Muscle of back (tissue), 11 donors: ENCODE results near the gene AKAP6. TPM values are rescaled to one million over a fixed set of nuclear protein-coding genes. Genes with fewer than 3 reads are reported as not detected.
"Not testable (repeated sequence)": the region's sequence is repeated elsewhere in the genome, so short reads cannot be mapped to it uniquely, and the experiment has no call there.

Source experiments
- DNase-seq, 3 donors: peaks; one replicate each; pipeline versions ENCODE4 v3.0.0 to v3.0.0-alpha.2; 2013
- polyA plus RNA-seq, 10 donors: library from polyadenylated mRNA; unstranded; fragments of 120-200 nt; gene quantifications; one replicate each; pipeline ENCODE4 v1.2.1, GENCODE V29; 2013; ENCODE audit not compliant: insufficient read length in 10 of 10

Gene AKAP6
- polyA plus RNA-seq, 10 donors: 34.4 to 90.4 (median 55.4) TPM

DNA sequence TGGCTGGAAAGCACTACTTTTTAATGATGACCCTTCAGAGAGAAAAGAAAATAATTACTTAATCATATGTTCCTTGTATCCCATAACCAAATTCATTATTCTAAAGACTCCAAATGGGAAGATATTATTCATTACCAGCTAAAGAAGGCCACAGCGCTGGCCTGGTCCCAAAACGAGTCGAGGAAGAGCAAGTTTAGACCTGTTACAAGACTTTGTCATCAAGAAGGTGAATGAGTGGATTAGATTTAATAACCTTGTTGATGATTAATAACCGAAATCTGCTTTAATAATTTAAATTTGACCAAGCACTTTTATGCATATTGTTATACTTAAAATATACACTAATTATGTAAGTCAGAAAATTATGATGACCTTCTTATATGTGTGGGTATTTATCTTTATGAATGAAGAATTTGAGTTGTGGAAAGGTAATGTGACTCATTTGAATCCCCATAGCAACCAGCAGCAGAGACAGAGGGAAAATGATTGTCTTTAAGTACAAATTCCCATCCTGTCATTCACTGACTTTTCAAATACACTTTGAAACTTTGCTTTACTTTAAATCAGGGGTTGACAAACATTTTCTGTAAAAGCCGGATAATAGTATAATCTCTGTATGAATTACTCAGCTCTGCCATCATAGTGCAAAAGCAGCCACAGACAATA lies 409.2 kb downstream of the AKAP6 start:
- no peak for DNase-seq

DNA sequence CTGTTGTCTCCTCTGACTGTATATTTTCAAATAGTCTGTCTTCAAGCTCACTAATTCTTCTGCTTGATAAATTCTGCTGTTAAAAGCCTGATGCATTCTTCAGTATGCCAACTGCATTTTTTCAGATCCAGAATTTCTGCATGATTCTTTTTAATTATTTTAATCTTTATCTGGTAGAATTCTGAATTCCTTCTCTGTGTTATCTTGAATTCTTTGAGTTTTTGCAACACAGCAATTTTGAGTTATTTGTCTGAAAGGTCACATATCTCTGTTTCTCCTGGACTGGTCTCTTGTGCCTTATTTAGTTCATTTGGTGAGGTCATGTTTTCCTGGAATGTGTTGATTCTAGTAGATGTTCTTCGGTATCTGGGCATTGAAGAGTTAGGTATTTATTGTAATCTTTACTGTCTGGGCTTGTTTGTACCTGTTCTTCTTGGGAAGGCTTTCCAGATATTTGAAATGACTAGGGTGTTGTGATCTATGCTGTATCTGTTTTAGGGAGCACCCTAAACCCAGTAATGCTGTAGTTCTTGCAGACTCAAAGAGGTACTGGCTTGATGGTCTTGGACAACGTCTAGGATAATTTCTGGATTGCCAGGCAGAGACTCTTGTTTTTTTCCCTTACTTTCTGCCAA lies 415.8 kb downstream of the AKAP6 start:
- no peak for DNase-seq

DNA sequence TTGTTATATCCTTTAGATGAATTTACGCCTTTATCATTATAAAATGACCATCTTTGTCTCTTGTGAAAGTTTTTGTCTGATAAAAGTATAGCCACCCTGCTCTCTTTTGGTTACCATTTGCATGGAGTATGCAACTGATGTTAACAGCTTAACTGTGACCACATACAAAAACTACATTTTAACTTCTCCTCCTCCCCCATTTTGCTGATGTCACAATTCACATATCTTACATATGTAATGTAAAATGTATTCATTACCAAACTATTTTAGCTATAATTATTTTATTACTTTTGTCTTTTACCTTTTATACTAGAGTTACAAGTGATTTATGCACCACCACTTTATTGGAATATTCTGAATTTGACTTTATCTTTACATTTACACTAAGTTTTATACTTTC lies 425.1 kb downstream of the AKAP6 start:
- no peak for DNase-seq

DNA sequence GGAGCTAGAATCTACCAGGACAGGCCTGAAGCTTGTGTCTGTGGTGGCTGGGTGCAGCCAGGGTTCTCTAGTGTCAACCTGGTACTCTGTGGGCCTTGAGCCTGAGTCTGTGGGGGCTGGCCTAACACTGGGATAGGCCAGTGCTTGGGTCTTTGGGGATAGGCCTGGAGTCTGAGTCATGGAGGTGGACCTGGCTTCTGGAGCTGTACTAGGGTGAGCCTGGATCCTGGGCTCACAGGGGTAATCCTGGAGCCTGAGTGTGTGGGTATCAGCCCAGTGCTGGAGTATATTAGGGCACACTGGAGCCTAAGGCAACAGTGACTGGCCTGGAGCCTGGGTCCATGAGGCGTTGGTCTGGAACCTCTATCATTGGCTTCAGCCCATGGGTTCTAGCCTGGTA lies 427.1 kb downstream of the AKAP6 start:
- DNase-seq: no peak

DNA sequence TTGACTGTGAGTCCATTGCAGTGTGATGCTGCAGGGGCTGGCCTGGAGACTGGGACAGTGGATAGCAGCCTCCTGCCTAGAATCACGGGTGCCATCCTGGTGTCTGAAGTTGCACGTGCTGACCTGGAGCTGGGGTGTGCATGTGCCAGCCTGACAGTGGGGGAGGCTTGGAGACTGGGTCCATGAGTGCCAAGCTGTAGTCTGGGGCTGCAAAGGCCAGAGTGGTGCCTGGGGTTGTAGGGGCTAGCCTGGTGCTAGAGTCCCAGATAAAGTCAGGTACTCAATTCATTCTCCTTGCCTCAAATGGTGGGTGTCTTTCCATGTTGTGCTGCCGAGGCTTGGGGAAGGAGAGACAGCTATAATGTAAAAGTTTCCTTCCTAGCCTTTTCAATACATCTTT lies 427.7 kb downstream of the AKAP6 start:
- no peak for DNase-seq

DNA sequence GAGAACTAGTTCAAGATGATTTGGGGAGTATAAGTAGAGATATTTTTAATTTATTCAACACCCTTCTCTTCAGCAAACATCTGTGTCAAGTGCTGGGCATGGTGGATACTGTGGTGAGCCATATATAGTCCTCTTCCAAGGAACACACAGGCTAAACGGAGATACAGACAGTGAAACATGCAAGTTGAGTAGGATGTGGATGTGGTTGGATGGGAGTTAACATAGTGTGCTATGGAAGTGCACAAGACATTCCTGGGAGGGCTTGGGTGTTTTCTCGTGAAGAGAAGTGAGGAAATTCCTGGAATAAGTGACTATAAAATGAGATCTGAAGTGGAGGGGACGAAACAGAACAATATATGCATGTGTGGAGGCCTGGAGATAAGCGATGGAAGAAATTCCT lies 428.5 kb downstream of the AKAP6 start:
- DNase-seq: no peak

DNA sequence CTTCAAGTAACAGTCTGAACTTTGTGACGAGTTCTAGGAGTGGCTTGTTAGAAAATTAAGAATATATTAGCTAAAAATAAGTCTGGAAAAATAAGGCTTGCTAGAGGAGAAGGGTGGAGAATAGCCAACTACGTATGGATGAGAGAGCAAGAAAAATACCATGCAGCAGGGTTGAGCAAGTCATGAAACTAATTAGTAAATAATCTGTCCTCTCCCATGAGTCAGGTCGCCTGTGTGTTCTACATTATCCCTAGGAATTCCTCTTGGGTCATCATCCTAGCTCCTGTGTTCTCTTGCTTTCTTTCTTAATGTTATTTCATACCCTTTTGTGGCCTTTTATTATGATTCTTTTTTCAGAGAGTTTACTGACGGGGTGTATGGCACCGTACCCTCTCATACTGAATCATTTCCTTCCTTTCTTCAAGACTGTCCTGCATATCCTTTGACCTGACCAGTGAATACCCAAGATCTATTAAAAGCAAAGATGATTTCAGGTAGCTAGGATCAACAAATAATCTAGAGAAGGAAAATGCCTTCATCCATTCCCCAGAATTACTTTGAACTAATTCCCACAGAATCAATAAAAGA lies 432.4 kb downstream of the AKAP6 start:
- peak in 2 of 3 donors; percentile 1 to 15 for DNase-seq

DNA sequence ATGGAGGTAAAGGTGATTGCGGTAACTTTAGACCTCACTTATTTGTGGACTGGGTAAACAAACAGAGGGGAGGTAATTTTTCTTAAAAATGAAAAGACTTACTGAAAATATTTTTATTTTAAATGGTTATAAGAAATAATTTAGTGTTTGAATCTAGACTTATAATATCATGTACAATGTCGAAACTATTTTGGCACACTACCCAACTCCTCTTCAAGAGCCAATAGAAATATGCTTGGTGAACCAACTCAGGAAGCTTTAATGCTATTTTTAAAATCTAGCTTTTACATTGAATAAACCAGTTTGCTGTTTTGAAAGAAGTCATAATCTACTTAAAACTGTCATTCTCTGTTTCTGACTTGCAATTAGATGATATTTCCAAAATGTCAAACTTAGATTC lies 433.8 kb downstream of the AKAP6 start:
- DNase-seq: peak; percentile 10 to 39 (median 18)

DNA sequence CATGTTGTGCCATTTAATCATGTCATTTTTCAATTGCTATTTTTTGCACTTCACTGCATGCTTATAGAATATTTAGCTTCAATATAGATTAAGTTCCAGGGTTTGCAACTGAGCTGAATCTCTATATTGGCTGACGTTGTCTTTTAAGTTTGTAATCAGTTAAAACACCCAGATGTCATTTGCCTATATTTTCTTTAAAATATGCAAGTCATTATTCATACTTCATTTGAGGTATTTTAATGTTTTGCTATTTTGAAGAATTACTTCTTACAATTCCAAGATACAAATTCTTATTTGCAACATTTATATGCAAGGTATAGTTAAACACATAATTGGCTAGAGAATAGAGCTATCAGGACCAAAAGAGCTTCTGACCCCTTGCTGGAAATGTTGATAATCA lies 434.6 kb downstream of the AKAP6 start:
- no peak for DNase-seq

DNA sequence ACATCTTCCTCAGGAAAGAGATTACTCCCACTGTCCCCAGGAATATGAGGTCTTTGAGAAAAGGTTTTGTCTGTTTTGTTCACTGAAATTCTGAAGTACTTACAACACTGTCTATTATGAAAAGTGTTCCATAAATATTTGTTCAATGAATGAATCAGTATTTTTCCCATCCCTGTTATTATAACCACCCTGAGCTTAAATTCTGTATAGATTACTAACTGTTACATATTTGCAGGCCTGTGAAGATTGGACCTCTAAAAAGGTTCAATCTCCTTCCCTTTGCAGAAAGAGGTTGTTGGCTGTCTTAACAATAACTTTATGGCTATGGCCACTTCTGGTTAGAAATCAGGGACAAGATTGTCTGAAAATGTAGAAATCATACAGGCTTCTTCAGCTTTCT lies 435.0 kb downstream of the AKAP6 start:
- peak in 1 of 3 donors; percentile 16 for DNase-seq

DNA sequence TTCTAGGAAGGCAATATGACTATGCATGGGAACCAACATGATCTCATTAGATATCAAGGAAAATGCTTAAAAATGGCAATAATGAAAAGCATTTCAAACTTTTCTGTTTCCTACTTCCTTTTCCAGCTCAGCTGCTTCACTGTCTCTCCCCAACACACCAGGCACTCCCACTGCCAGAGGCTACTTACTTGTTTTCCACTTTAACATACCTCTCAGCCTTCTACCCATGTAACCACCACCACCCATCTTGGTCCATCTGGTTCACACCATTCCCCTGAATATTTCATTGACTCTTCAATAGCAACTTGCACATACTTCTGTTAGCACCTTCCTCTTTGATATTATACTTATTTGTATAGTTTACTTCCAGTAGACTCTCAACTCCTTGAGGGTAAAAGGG lies 441.3 kb downstream of the AKAP6 start:
- no peak for DNase-seq

DNA sequence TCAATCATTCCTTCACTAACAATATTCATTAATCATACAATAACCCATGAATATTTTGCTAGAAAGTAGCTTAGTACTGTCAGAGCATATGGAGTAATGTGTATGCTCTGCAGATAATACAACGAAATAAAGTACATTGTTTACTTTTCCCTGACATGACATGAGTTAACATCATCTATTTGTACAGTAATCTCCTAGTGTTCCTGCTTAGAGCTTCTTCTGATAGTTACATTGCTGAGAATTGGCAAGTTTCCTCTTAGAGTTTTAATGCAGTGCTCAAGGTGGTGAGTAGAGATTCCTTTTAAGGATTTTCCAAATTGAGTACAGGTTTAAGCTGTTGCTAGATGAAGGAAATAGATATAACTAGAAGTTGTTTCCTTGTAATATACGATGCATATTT lies 445.1 kb downstream of the AKAP6 start:
- DNase-seq: no peak

DNA sequence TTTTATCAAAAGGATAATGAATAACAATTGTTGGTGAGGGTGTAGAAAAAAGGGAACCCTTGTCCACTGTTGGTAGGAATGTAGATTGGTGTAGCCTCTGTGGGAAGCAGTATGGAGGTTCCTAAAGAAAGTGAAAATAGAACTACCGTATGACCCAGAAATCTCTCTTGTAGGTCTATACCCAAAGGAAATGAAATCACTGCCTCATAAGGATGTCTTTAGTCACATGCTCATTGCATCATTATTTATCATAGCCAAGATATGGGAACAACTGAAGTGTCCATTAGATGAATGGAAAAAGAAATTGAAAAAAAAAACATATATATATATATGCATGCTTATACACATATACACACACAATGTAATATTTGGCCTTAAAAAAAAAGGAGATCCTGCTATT lies 450.7 kb downstream of the AKAP6 start:
- no peak for DNase-seq

DNA sequence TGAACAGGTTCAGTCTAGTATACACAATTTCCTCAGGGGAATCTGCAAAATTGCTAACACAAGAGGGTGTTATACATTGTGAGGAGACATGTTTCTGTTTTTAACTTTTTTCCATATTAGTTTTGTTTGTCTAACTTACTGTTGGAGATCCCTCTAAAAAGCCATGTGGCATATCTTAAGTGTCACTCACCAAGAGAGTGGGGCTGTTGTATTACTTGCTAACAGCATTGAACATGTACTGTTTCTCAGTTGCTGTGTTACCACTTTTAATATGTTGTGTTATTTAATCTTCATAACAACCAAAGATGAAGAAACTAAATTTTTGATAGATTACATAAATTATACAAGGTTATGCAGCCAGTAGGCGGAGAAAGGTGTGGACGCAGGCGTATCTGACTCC lies 455.3 kb downstream of the AKAP6 start:
- DNase-seq: peak in 1 of 3 donors; percentile 3

DNA sequence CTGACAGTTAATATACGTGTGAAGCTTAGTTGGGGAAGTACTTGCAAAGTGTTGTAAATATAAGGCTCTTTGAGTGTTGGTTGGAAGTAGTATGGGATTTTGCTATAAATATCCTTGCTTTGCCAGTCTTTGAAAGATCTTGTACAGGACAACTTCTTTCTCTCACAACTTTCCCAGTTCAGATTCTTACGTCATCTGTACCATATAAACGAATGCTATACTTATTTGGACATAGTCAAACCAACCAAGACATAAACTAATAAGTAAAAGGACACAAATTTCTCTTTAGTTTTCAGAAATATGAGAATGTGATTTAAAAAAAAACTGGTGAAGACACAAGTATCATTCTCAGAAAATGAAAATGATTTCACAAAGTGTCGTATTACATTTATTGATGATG lies 456.5 kb downstream of the AKAP6 start:
- DNase-seq: no peak

DNA sequence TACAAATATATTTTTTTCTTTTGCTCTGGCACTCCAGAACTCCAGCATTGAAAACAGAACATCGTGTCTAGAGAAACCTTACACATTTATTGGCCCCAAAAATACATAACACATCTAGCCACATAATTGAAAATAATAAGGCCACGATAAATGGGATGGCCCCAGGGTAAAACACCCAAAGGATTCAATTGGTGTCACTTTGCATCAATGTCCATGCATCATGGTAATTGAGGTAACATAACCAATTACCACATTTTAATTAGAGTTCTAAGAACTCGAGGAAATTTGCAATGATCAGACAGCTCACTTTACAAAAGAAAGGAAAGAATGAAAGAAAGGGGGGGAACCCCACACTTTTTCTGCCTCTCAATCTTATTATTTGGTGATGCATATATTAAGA lies 457.8 kb downstream of the AKAP6 start:
- no peak for DNase-seq

DNA sequence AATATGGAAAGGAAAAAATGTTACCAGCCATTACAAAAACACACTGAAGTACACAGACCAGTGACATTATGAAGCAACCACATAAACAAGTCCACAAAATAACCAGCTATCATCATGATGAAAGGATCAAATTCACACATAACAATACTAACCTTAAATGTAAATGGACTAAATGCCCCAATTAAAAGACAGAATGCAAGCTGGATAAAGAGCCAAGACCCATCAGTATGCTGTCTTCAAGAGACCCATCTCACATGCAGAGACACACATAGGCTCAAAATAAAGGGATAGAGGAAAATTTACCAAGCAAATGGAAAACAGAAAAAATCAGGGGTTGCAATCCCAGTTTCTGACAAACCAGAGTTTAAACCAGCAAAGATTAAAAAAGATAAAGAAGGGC lies 463.9 kb downstream of the AKAP6 start:
- DNase-seq: not testable (repeated sequence)

DNA sequence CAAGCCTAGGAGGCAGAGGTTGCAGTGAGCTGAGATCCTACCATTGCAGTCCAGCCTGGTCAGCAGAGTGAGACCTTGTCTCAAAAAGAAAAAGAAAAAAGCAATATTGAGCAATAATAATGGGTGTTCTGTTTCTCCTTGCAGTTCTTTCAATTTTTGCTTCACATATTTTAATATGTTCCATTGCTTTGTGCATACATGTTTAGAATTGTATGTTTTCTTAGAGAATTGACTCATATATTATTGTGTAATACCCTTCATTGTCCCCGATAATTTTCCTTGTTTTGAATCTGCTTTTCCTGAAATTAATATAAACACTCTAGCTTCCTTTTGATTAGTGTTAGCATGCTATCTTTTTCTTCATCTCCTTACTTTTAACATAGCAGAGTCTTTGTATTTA lies 471.2 kb downstream of the AKAP6 start:
- DNase-seq: no peak

DNA sequence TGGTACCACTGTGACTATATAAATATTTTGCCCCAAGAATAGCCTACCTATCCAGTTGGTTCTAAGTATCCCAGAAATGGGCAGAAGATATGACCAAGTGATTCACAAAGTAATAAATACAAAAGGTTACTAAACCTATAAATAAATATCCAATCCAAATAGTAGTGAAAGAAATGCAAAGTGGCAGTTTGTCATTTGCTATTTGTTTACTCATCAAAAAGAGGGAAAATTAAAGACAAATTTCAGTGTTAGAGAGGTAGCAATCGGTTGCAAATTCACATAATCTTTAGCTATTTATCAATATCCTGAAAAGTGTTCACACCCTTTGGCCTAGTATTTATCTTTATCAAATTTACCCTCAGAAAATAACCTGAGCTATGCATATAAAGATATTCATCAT lies 473.2 kb downstream of the AKAP6 start:
- DNase-seq: no peak

DNA sequence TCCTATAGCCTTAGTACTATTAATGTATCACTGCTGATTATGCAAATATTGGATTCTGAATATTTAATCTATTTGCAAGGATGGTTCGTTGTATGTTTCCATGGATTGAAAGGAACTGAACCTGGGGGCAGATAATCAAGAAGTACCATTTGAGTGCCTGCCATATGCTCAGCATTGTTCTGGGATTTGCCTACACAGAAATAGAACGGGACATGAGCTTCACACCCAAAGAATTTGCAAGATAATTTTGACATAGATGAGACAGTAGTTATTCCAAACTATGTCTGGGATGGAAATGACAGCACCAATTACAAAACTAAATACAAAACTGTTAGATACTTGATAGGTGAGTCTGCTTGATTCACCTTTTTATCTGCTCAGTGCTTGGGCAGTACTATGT lies 476.9 kb downstream of the AKAP6 start:
- no peak for DNase-seq

DNA sequence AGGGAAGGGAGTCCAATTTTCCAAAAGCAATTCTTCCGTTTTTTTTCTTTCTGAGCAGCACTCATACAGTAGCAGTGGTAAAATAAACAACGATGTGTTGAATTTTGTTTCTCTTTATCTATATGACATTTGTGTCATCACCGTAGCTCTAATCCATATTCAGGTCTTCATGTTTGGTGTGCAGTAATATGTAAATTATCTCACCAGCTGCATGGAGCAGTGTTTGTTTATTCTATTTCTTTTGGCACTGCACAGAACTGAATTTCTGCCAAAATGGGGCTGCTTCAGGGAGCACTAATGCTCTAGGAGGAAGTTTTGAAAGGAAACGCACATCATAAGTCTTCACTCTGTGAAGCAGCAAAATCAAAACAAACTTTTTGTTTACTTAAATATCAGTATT lies 479.5 kb downstream of the AKAP6 start:
- DNase-seq: peak; percentile 67 to 92 (median 76)

DNA sequence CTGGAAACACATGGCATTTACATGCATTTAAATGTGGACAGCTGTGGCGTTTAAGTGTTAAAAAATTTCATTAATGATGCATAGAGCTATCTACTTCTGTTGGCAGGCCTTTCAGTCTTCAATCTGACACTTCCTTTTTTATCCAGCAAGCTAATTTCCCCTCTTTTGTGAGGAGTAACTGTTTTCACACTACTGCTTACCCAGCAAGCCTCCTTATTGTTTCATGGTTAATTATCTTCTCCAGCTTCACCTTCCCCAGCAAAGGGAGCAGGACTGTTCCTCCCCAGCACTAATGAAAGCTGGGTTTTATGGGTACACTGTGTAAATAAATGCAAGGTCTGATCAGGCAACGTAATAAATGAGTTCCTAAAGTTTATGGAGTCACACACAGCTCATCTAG lies 480.2 kb downstream of the AKAP6 start:
- peak in 1 of 3 donors; percentile 11 for DNase-seq

DNA sequence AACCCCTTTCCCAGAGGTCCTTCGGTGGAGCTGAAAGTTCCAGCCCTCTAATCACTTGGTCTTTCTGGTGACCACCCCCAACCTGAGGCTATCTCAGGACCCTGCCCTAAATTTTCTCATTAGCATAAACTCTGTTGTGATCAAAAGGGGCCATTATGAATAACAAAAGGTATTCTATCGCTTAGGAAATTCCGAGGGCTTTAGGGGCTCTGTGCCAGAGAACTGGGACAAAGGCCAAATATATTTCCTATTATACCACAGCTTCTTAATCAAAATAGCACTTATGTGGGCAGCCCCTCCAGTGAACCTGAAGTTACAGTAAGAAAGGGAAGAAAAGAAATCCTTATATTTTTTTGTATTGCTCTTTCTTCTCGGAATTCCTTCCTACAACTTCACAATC lies 484.3 kb downstream of the AKAP6 start:
- DNase-seq: no peak

DNA sequence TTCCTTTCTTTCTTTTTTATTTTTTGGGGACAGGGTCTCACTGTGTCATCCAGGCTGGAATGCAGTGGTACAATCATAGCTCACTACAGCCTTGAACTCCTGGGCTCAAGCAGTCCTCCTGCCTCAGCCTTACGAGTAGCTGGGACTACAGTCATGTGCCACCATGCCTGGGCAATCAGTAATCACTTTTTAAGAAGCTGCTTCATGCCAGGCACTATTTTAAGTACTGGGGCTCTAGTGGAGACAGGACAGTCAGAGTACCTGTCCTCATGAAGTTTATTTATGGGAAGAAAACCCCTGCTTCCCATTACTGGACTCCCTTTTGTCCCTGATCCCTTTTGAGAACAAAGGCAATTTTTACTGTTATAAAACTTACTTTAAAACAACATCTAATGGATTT lies 485.6 kb downstream of the AKAP6 start:
- DNase-seq: no peak
